ENCODE measurements around the gene BTBD10. TPM values are rescaled to one million over a fixed set of nuclear protein-coding genes. Genes with fewer than 3 reads are reported as not detected.

The BTBD10 gene
- total and polyA plus RNA-seq, 2 experiments from 2014 or later: 38.6 to 56.7 TPM

- Histone ChIP-seq H3K27ac (no peak overlapping the region), H3K4me1 (ENCODE audit: insufficient read depth) (peaks cover 20% of the 10 kb centered on the region), H3K4me2 (ENCODE audit: unreplicated experiment) (no peak overlapping the region), H3K4me3 (no peak overlapping the region), H2AFZ (no peak overlapping the region), H4K20me1 (ENCODE audit: insufficient read depth) (no peaks in the 10 kb centered on the region), H3K27me3 (replicated peaks; ENCODE audit: insufficient read depth) (no peaks in the 10 kb centered on the region), H3K9me3 (ENCODE audit: low read depth) (no peaks in the 10 kb centered on the region), H3K36me3 (ENCODE audit: low read depth) (no peaks in the 10 kb centered on the region), H3K9ac (no peak overlapping the region), H3K79me2 (ENCODE audit: insufficient read depth) (peaks cover 94% of the 10 kb centered on the region), H3K9me2 (ENCODE audit: insufficient read depth) (no peaks in the 10 kb centered on the region), H3F3A (ENCODE audit: insufficient read depth) (0 out of 2 replicates have a peak, but pooled peaks cover 5% of the 10 kb centered on the region)
- DNase-seq: no peak
- WGBS, 2 experiments (ENCODE audit: low coverage in 1 of 2, low lambda C conversion rate in 2 of 2, missing lambda C conversion rate in 2 of 2): 84% methylated on average over 6 of the region's 6 CpGs
- in situ Hi-C loops (cut with MboI): no loop called here
- TF ChIP-seq EZH2 (IDR thresholded peaks at IDR 0.05; ENCODE audit: insufficient read depth, poor library complexity, severe bottlenecking) (no peak), EZH2phosphoT487 (IDR thresholded peaks at IDR 0.05; ENCODE audit: insufficient read depth, low read depth) (no peak)
Observed at GRCh38 chr11:13434247-13435205, 28.5 kb downstream of the BTBD10 start.

GRCh38 chr11:13433437-13433836 lies 29.6 kb downstream of the BTBD10 start:
- TF ChIP-seq EZH2 (IDR thresholded peaks at IDR 0.05; ENCODE audit: insufficient read depth, poor library complexity, severe bottlenecking) (no peak), EZH2phosphoT487 (IDR thresholded peaks at IDR 0.05; ENCODE audit: insufficient read depth, low read depth) (no peak)
- in situ Hi-C loops (cut with MboI): no loop called here
- Histone ChIP-seq H3K36me3 (ENCODE audit: low read depth) (0 out of 2 replicates have a peak, but pooled peaks cover 3% of the 10 kb centered on the region), H3K27ac (no peak overlapping the region), H3K4me3 (no peak overlapping the region), H2AFZ (no peak overlapping the region), H4K20me1 (ENCODE audit: insufficient read depth) (no peaks in the 10 kb centered on the region), H3K9me2 (ENCODE audit: insufficient read depth) (no peaks in the 10 kb centered on the region), H3K9me3 (ENCODE audit: low read depth) (no peaks in the 10 kb centered on the region), H3K4me2 (ENCODE audit: unreplicated experiment) (no peak overlapping the region), H3K9ac (no peak overlapping the region), H3K27me3 (replicated peaks; ENCODE audit: insufficient read depth) (no peaks in the 10 kb centered on the region), H3F3A (ENCODE audit: insufficient read depth) (no peaks in the 10 kb centered on the region), H3K79me2 (ENCODE audit: insufficient read depth) (peaks cover 95% of the 10 kb centered on the region), H3K4me1 (ENCODE audit: insufficient read depth) (peaks cover 11% of the 10 kb centered on the region)
- WGBS, 2 experiments (ENCODE audit: low coverage in 1 of 2, low lambda C conversion rate in 2 of 2, missing lambda C conversion rate in 2 of 2): 98 to 100% methylated on average over 2 of the region's 2 CpGs
- DNase-seq: no peak

- Histone ChIP-seq H3K4me2 (ENCODE audit: unreplicated experiment) (no peak overlapping the region), H3K27me3 (replicated peaks; ENCODE audit: insufficient read depth) (no peaks in the 10 kb centered on the region), H3K4me3 (no peak overlapping the region), H3K9me3 (ENCODE audit: low read depth) (no peaks in the 10 kb centered on the region), H4K20me1 (ENCODE audit: insufficient read depth) (no peaks in the 10 kb centered on the region; the same call in 1 of the 2 replicates), H3K36me3 (ENCODE audit: low read depth) (peaks cover 6% of the 10 kb centered on the region; the same call in 1 of the 2 replicates), H3K9ac (no peak overlapping the region), H3K4me1 (ENCODE audit: insufficient read depth) (no peaks in the 10 kb centered on the region), H3K27ac (no peak overlapping the region), H2AFZ (no peak overlapping the region), H3K79me2 (ENCODE audit: insufficient read depth) (peaks cover 97% of the 10 kb centered on the region), H3F3A (ENCODE audit: insufficient read depth) (no peaks in the 10 kb centered on the region), H3K9me2 (ENCODE audit: insufficient read depth) (no peaks in the 10 kb centered on the region)
- TF ChIP-seq EZH2phosphoT487 (IDR thresholded peaks at IDR 0.05; ENCODE audit: insufficient read depth, low read depth) (no peak), EZH2 (IDR thresholded peaks at IDR 0.05; ENCODE audit: insufficient read depth, poor library complexity, severe bottlenecking) (no peak)
- 99 to 100% methylated on average over 3 of the region's 3 CpGs for WGBS, 2 experiments (ENCODE audit: low coverage in 1 of 2, low lambda C conversion rate in 2 of 2, missing lambda C conversion rate in 2 of 2)
- in situ Hi-C loops (cut with MboI): no loop called here
- no peak for DNase-seq
Observed at GRCh38 chr11:13429836-13430235, 33.2 kb downstream of the BTBD10 start.

GRCh38 chr11:13429288-13429687 lies 33.7 kb downstream of the BTBD10 start:
- H2AFZ ChIP-seq: no peak overlapping the region
- no peak overlapping the region for H3K9ac ChIP-seq
- peaks cover 97% of the 10 kb centered on the region for H3K79me2 ChIP-seq (ENCODE audit: insufficient read depth)
- no peak overlapping the region for H3K27ac ChIP-seq
- no peaks in the 10 kb centered on the region for H3K27me3 ChIP-seq (replicated peaks; ENCODE audit: insufficient read depth)
- no peak overlapping the region for H3K4me2 ChIP-seq (ENCODE audit: unreplicated experiment)
- no peaks in the 10 kb centered on the region for H3F3A ChIP-seq (ENCODE audit: insufficient read depth)
- no peaks in the 10 kb centered on the region; the same call in 1 of the 2 replicates for H4K20me1 ChIP-seq (ENCODE audit: insufficient read depth)
- H3K36me3 ChIP-seq (ENCODE audit: low read depth): peaks cover 6% of the 10 kb centered on the region; the same call in 1 of the 2 replicates
- H3K9me3 ChIP-seq (ENCODE audit: low read depth): no peaks in the 10 kb centered on the region
- DNase-seq: no peak
- 97 to 100% methylated on average over 1 of the region's 1 CpG for WGBS, 2 experiments (ENCODE audit: low coverage in 1 of 2, low lambda C conversion rate in 2 of 2, missing lambda C conversion rate in 2 of 2)
- no peak overlapping the region for H3K4me3 ChIP-seq
- 0 out of 2 replicates have a peak, but pooled peaks cover 1% of the 10 kb centered on the region for H3K4me1 ChIP-seq (ENCODE audit: insufficient read depth)
- in situ Hi-C loops (cut with MboI): no loop called here
- no peak for TF ChIP-seq EZH2 (IDR thresholded peaks at IDR 0.05; ENCODE audit: insufficient read depth, poor library complexity, severe bottlenecking)
- TF ChIP-seq EZH2phosphoT487 (IDR thresholded peaks at IDR 0.05; ENCODE audit: insufficient read depth, low read depth): no peak
- no peaks in the 10 kb centered on the region for H3K9me2 ChIP-seq (ENCODE audit: insufficient read depth)

Measured in GM23248 (cell line).